GM12872 (cell line): ENCODE results near the gene SPOCD1.

ENCODE experiments used
- TF ChIP-seq, protein P1 (sequence below): IDR thresholded peaks from 3 replicates; pipeline ENCODE4 v1.5.1; 2011; ENCODE audit warnings: low read depth, mild to moderate bottlenecking, low read length, moderate library complexity; ENCODE audit not compliant: insufficient read depth

The SPOCD1 gene

DNA sequence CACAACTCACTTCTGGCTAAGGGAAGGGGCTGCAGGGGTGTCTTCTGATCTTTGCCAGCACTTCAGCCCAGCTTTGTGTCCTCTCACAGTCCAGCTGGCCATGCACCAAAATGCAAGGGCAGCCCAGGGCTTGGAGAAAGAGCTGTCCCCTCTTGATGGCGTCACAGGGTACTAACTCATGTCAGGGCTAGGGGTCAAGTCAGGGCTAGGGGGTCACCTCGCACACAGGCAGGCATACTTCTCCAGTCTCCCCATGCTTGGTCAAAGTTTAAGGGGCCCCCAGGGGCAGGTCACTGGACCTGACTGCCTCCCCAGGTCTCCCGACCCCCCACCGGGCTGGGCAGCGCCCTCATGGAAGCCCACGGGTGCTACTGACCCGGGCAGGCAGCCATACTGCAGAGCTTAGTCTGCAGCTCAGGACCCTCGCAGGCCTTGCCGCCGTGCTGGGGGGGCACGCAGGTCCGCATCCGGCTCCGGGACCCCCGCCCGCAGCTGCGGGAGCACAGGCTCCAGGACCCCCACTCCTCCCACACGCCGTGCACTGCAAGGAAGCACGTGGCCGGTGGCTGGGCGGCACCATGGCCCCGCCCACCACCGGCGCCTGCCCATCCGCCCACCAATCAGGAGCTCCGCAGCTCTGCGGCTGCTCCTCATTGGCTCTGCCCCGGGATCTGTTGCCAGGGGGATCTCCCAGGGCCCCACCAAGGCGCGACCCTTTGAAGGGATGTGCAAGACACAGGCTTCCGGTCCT, 73.2 kb downstream of the SPOCD1 start:
- TF ChIP-seq, protein P1, sequence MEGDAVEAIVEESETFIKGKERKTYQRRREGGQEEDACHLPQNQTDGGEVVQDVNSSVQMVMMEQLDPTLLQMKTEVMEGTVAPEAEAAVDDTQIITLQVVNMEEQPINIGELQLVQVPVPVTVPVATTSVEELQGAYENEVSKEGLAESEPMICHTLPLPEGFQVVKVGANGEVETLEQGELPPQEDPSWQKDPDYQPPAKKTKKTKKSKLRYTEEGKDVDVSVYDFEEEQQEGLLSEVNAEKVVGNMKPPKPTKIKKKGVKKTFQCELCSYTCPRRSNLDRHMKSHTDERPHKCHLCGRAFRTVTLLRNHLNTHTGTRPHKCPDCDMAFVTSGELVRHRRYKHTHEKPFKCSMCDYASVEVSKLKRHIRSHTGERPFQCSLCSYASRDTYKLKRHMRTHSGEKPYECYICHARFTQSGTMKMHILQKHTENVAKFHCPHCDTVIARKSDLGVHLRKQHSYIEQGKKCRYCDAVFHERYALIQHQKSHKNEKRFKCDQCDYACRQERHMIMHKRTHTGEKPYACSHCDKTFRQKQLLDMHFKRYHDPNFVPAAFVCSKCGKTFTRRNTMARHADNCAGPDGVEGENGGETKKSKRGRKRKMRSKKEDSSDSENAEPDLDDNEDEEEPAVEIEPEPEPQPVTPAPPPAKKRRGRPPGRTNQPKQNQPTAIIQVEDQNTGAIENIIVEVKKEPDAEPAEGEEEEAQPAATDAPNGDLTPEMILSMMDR, result no peak
